Stimulated activated CD4-positive, alpha-beta T cell treated with anti-CD3 and anti-CD28 coated beads, Interleukin-4, amount 100 ng/mL, for 48 hours (primary cell): ENCODE measurements around the gene CELA2A.
"Not testable (repeated sequence)": the region's sequence is repeated elsewhere in the genome, so short reads cannot be mapped to it uniquely, and the experiment has no call there.

ENCODE experiments used
- DNase-seq, 2 donors: peaks; one replicate each; pipeline ENCODE4 v3.0.0-alpha.2; 2020; ENCODE audit warnings: low read depth in 2 of 2

Gene CELA2A

GRCh38 chr1:15500184-15501178 is 43.9 kb downstream of the CELA2A start:
- DNase-seq: no peak

- peak; percentile 48 to 57 for DNase-seq
Observed at GRCh38 chr1:15501208-15502032, 44.9 kb downstream of the CELA2A start.

GRCh38 chr1:15504436-15504835 is 47.9 kb downstream of the CELA2A start:
- no peak for DNase-seq

- no peak for DNase-seq
Observed at GRCh38 chr1:15506831-15507230, 50.3 kb downstream of the CELA2A start.

- no peak for DNase-seq
Observed at GRCh38 chr1:15507278-15507677, 50.7 kb downstream of the CELA2A start.

- DNase-seq: no peak
Observed at GRCh38 chr1:15508700-15509487, 52.4 kb downstream of the CELA2A start.

- no peak for DNase-seq
Observed at GRCh38 chr1:15509586-15509985, 53.1 kb downstream of the CELA2A start.

- DNase-seq: no peak
Observed at GRCh38 chr1:15510611-15511405, 54.3 kb downstream of the CELA2A start.

GRCh38 chr1:15513192-15513591 is 56.7 kb downstream of the CELA2A start:
- no peak for DNase-seq

- DNase-seq: no peak
Observed at GRCh38 chr1:15513919-15514318, 57.4 kb downstream of the CELA2A start.

- not testable (repeated sequence) for DNase-seq
Observed at GRCh38 chr1:15514557-15514956, 58.0 kb downstream of the CELA2A start.

- DNase-seq: no peak
Observed at GRCh38 chr1:15515022-15515663, 58.6 kb downstream of the CELA2A start.

- DNase-seq: no peak
Observed at GRCh38 chr1:15519625-15520024, 63.1 kb downstream of the CELA2A start.

- DNase-seq: not testable (repeated sequence)
Observed at GRCh38 chr1:15521206-15521906, 64.8 kb downstream of the CELA2A start.
